HCT116 (cell line): ENCODE results near the gene SELENON. TPM values are rescaled to one million over a fixed set of nuclear protein-coding genes. Genes with fewer than 3 reads are reported as not detected.

Source experiments
- ATAC-seq: fragments of 200-7000 bp; cut with Tn5 transposase; 2 replicates; pipeline ENCODE4 v1.9.1; 2020; ENCODE audit warnings: mild to moderate bottlenecking, moderate library complexity
- BruUV-seq: library from RNA; stranded (reverse); fragments of 400-500 nt; replicated peaks from 2 replicates; lab custom pipeline; 2021; lab: Mats Ljungman, UMichigan
- CTCF ChIA-PET: fragments of 300-600 bp; sonication (Branson Sonifier 250); formaldehyde crosslinking; loops from one replicate; lab custom pipeline; 2021; ENCODE audit warnings: antibody characterized with exemption; lab: Charles Lee
- POLR2A ChIA-PET: fragments of 300-600, 350-600 bp; sonication (Branson Sonifier 250); formaldehyde crosslinking; loops from one replicate; lab custom pipeline; 2021; ENCODE audit warnings: antibody characterized with exemption; lab: Charles Lee
- RAD21 ChIA-PET, 2 experiments: fragments of 300-600 bp; sonication (Branson Sonifier 250); formaldehyde crosslinking; loops; one replicate each; lab custom pipeline; 2023; ENCODE audit warnings: low total read pairs in 2 of 2; ENCODE audit not compliant: uncharacterized antibody in 2 of 2, unreplicated experiment in 2 of 2, low non-redundant PET in 1 of 2; lab: Charles Lee
- DNase-seq: peaks from one replicate; pipeline ENCODE4 v3.0.0-alpha.2; 2010; ENCODE audit warnings: low read depth, low spot score
- H2AFZ ChIP-seq: fragments of 200-600 bp; shearing (Covaris generic), sonication (generic); 2 replicates; pipeline ENCODE4 v1.6.1; 2017; ENCODE audit warnings: low read depth, mixed run types, mixed read lengths, antibody characterized with exemption, low read length; ENCODE audit not compliant: poor library complexity, severe bottlenecking
- H3K27ac ChIP-seq: 2 replicates; pipeline ENCODE4 v1.5.1; 2012; ENCODE audit warnings: low read depth, low read length
- H3K27me3 ChIP-seq: fragments of 200-600 bp; sonication (generic); 2 replicates; pipeline ENCODE4 v1.6.1; 2016; ENCODE audit warnings: mixed run types, low read length, mixed read lengths; ENCODE audit not compliant: insufficient read depth
- H3K36me3 ChIP-seq, 2 experiments: fragments of 200-500 bp in 1 of 2; fragments of 200-600 bp in 1 of 2; sonication (Bioruptor generic) in 1 of 2; sonication (generic) in 1 of 2; 2 replicates each; pipeline versions ENCODE4 v1.5.1 to v1.6.1; 2014 to 2016; ENCODE audit warnings: low read length in 2 of 2, inconsistent platforms in 1 of 2, mixed read lengths in 1 of 2, mixed run types in 1 of 2; ENCODE audit not compliant: insufficient read depth in 2 of 2, control insufficient read depth in 1 of 2
- H3K4me1 ChIP-seq, 2 experiments: fragments of 200-600 bp in 1 of 2; sonication (generic) in 1 of 2; 2 replicates each; pipeline versions ENCODE4 v1.5.1 to v1.6.1; 2012 to 2017; ENCODE audit warnings: low read length in 2 of 2, inconsistent platforms in 1 of 2, mild to moderate bottlenecking in 1 of 2, mixed read lengths in 1 of 2, mixed run types in 1 of 2, moderate library complexity in 1 of 2; ENCODE audit not compliant: insufficient read depth in 2 of 2, control insufficient read depth in 1 of 2
- H3K4me2 ChIP-seq: fragments of 200-600 bp; sonication (generic); 2 replicates; pipeline ENCODE4 v1.6.1; 2017; ENCODE audit warnings: mixed run types, low read length, mixed read lengths
- H3K4me3 ChIP-seq, 2 experiments: fragments of 200-600 bp in 1 of 2; sonication (generic) in 1 of 2; replicated peaks in 1 of 2; 2 replicates each; pipeline ENCODE4 v1.5.1; 2011 to 2016; ENCODE audit warnings: low read length in 2 of 2, control low read depth in 1 of 2, low read depth in 1 of 2, mild to moderate bottlenecking in 1 of 2, mixed read lengths in 1 of 2, mixed run types in 1 of 2
- H3K79me2 ChIP-seq: fragments of 200-600 bp; sonication (generic); 2 replicates; pipeline ENCODE4 v1.6.1; 2017; ENCODE audit warnings: mild to moderate bottlenecking, mixed run types, low read length, moderate library complexity, mixed read lengths; ENCODE audit not compliant: insufficient read depth
- H3K9ac ChIP-seq: fragments of 200-600 bp; sonication (generic); 2 replicates; pipeline ENCODE4 v1.6.1; 2016; ENCODE audit warnings: low read length, mixed read lengths
- H3K9me2 ChIP-seq: fragments of 200-600 bp; sonication (generic), shearing (Covaris generic); 2 replicates; pipeline ENCODE4 v1.6.1; 2017; ENCODE audit warnings: mixed run types, mild to moderate bottlenecking, moderate library complexity; ENCODE audit not compliant: insufficient read depth
- H3K9me3 ChIP-seq, 2 experiments: fragments of 200-500 bp in 1 of 2; fragments of 200-600 bp in 1 of 2; sonication (Bioruptor generic) in 1 of 2; sonication (generic) in 1 of 2; 2 replicates each; pipeline ENCODE4 v1.6.1; 2014 to 2017; ENCODE audit warnings: low read length in 2 of 2, mixed read lengths in 2 of 2, inconsistent platforms in 1 of 2, low read depth in 1 of 2, mild to moderate bottlenecking in 1 of 2, mixed run types in 1 of 2, moderate library complexity in 1 of 2; ENCODE audit not compliant: control insufficient read depth in 1 of 2, insufficient read depth in 1 of 2
- H4K20me1 ChIP-seq: fragments of 200-600 bp; sonication (generic), shearing (Covaris generic); 2 replicates; pipeline ENCODE4 v1.6.1; 2017; ENCODE audit warnings: mixed run types, mild to moderate bottlenecking, moderate library complexity; ENCODE audit not compliant: insufficient read depth
- ATF3 ChIP-seq: IDR thresholded peaks from 2 replicates; pipeline ENCODE4 v1.6.1; 2012
- CTCF ChIP-seq, 3 experiments: fragments of 200-600 bp in 1 of 3; sonication (generic) in 1 of 3; IDR thresholded peaks in 2 of 3; conservative IDR thresholded peaks in 1 of 3; 2 replicates each; pipeline ENCODE4 v1.5.1; 2012 to 2017; ENCODE audit warnings: low read depth in 2 of 3, low read length in 2 of 3, antibody characterized with exemption in 1 of 3, borderline replicate concordance in 1 of 3, control low read depth in 1 of 3, mild to moderate bottlenecking in 1 of 3, mixed read lengths in 1 of 3, mixed run types in 1 of 3, moderate library complexity in 1 of 3; ENCODE audit not compliant: insufficient read depth in 1 of 3
- EGR1 ChIP-seq: IDR thresholded peaks from 2 replicates; pipeline ENCODE4 v1.6.1; 2012; ENCODE audit warnings: low read depth
- ELF1 ChIP-seq: IDR thresholded peaks from 2 replicates; pipeline ENCODE4 v1.6.1; 2012; ENCODE audit warnings: low read depth, borderline replicate concordance
- EZH2phosphoT487 ChIP-seq: fragments of 200-600 bp; IDR thresholded peaks from 2 replicates; pipeline ENCODE4 v1.6.1; 2018; ENCODE audit warnings: antibody characterized with exemption, borderline replicate concordance
- FOSL1 ChIP-seq: IDR thresholded peaks from 2 replicates; pipeline ENCODE4 v1.6.1; 2012; ENCODE audit warnings: low read depth
- JUND ChIP-seq: IDR thresholded peaks from 2 replicates; pipeline ENCODE4 v1.6.1; 2012
- POLR2A ChIP-seq: IDR thresholded peaks from 2 replicates; pipeline ENCODE4 v1.7.0; 2011; ENCODE audit warnings: borderline replicate concordance; ENCODE audit not compliant: insufficient read depth, insufficient read length; ENCODE audit errors: extremely low read depth
- POLR2AphosphoS5 ChIP-seq: IDR thresholded peaks from 2 replicates; pipeline ENCODE4 v1.6.1; 2011; ENCODE audit warnings: mild to moderate bottlenecking, low read depth, low read length, moderate library complexity
- SRF ChIP-seq: IDR thresholded peaks from 2 replicates; pipeline ENCODE4 v1.6.1; 2012; ENCODE audit warnings: low read depth
- ZBTB33 ChIP-seq: IDR thresholded peaks from 2 replicates; pipeline ENCODE4 v1.6.1; 2011; ENCODE audit warnings: mild to moderate bottlenecking, low read length, moderate library complexity; ENCODE audit not compliant: insufficient replicate concordance; ENCODE audit errors: extremely low read depth
- ZFX ChIP-seq: fragments of 450-650 bp; IDR thresholded peaks from 2 replicates; pipeline ENCODE4 v1.6.1; 2017
- intact Hi-C: fragments of 100-400 bp; cut with micrococcal nuclease; formaldehyde crosslinking; loops from 2 replicates; pipeline ENCODE4 v1.10.0; 2022
- total RNA-seq: library from RNA; stranded (reverse); gene quantifications from one replicate; pipeline ENCODE4 v1.2.1, GENCODE V29; 2021; ENCODE audit not compliant: unreplicated experiment
- TF ChIP-seq, protein P1 (sequence below): IDR thresholded peaks from 2 replicates; pipeline ENCODE4 v1.6.1; 2012; ENCODE audit warnings: low read depth
- TF ChIP-seq, protein P2 (sequence below): IDR thresholded peaks from 2 replicates; pipeline ENCODE4 v1.6.1; 2012

The SELENON gene
- total RNA-seq, 1 experiment from 2014 or later: 85.1 TPM

GRCh38 chr1:25854554-25854953 lies 54.6 kb downstream of the SELENON start:
- Histone ChIP-seq H2AFZ (no peak overlapping the region), H3K79me2 (peaks cover 95% of the 10 kb centered on the region), H3K4me2 (no peak overlapping the region), H4K20me1 (no peaks in the 10 kb centered on the region; the same call in 1 of the 2 replicates), H3K4me3 (no peak overlapping the region), H3K36me3 (no peaks in the 10 kb centered on the region), H3K27me3 (no peaks in the 10 kb centered on the region), H3K9ac (no peak overlapping the region), H3K9me2 (no peaks in the 10 kb centered on the region), H3K4me1 (peaks cover 0 to 16% of the 10 kb centered on the region in 2 experiments; a peak in 2 of 4 replicates), H3K27ac (no peak overlapping the region), H3K9me3 (no peaks in the 10 kb centered on the region)
- TF ChIP-seq CTCF (IDR thresholded peaks at IDR 0.05 in 2 of 3, conservative IDR thresholded peaks at IDR 0.05 in 1 of 3; ENCODE audit: borderline replicate concordance in 1 of 3, insufficient read depth in 1 of 3, low read depth in 2 of 3, low read length in 2 of 3) (no peak), JUND (no peak), FOSL1 (no peak), ZBTB33 (no peak), POLR2A (no peak), EZH2phosphoT487 (no peak), ELF1 (no peak), SRF (no peak), ZFX (no peak), POLR2AphosphoS5 (no peak), ATF3 (no peak), EGR1 (no peak)
- TF ChIP-seq, protein P1, sequence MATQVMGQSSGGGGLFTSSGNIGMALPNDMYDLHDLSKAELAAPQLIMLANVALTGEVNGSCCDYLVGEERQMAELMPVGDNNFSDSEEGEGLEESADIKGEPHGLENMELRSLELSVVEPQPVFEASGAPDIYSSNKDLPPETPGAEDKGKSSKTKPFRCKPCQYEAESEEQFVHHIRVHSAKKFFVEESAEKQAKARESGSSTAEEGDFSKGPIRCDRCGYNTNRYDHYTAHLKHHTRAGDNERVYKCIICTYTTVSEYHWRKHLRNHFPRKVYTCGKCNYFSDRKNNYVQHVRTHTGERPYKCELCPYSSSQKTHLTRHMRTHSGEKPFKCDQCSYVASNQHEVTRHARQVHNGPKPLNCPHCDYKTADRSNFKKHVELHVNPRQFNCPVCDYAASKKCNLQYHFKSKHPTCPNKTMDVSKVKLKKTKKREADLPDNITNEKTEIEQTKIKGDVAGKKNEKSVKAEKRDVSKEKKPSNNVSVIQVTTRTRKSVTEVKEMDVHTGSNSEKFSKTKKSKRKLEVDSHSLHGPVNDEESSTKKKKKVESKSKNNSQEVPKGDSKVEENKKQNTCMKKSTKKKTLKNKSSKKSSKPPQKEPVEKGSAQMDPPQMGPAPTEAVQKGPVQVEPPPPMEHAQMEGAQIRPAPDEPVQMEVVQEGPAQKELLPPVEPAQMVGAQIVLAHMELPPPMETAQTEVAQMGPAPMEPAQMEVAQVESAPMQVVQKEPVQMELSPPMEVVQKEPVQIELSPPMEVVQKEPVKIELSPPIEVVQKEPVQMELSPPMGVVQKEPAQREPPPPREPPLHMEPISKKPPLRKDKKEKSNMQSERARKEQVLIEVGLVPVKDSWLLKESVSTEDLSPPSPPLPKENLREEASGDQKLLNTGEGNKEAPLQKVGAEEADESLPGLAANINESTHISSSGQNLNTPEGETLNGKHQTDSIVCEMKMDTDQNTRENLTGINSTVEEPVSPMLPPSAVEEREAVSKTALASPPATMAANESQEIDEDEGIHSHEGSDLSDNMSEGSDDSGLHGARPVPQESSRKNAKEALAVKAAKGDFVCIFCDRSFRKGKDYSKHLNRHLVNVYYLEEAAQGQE: no peak
- TF ChIP-seq, protein P2, sequence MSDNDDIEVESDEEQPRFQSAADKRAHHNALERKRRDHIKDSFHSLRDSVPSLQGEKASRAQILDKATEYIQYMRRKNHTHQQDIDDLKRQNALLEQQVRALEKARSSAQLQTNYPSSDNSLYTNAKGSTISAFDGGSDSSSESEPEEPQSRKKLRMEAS: no peak
- intact Hi-C loops: no loop called here
- DNase-seq: no peak
- no peak for ATAC-seq
- POLR2A ChIA-PET: interaction anchor here (0.6 to 0.7 kb wide), 2 partner anchors 36 to 149 kb away, joined by 3 to 4 read pairs; no protein-coding TSS in a partner anchor
- CTCF ChIA-PET: no interaction called here
- BruUV-seq: no TSS peak
- RAD21 ChIA-PET: no interaction called here
